ENCODE data around the gene OBSCN.

Gene OBSCN

GRCh38 chr1:228276901-228277490 lies 69.2 kb downstream of the OBSCN start:
- no peak overlapping the region for H3K9ac ChIP-seq (ENCODE audit: low read depth, low read length)
- H3K36me3 ChIP-seq (ENCODE audit: control insufficient read depth, insufficient read depth, low read length) = peaks cover 28% of the 10 kb centered on the region
- peaks cover 10% of the 10 kb centered on the region for H3K27me3 ChIP-seq (ENCODE audit: control insufficient read depth, insufficient read depth, low read length)
- peak overlapping the region; percentile 59; the same call in 1 of the 2 replicates for H3K4me3 ChIP-seq (ENCODE audit: low read depth, low read length)
- no peak overlapping the region for H3K27ac ChIP-seq (ENCODE audit: low read depth, low read length)
- no peaks in the 10 kb centered on the region for H3K9me3 ChIP-seq (ENCODE audit: control insufficient read depth, insufficient read depth, low read length)
- H3K4me1 ChIP-seq (ENCODE audit: control insufficient read depth, insufficient read depth, low read length) = 0 out of 2 replicates have a peak, but pooled peaks cover 6% of the 10 kb centered on the region

- Histone ChIP-seq H3K4me1 (ENCODE audit: control insufficient read depth, insufficient read depth, low read length) (0 out of 2 replicates have a peak, but pooled peaks cover 6% of the 10 kb centered on the region), H3K36me3 (ENCODE audit: control insufficient read depth, insufficient read depth, low read length) (peaks cover 32% of the 10 kb centered on the region), H3K9me3 (ENCODE audit: control insufficient read depth, insufficient read depth, low read length) (no peaks in the 10 kb centered on the region), H3K9ac (ENCODE audit: low read depth, low read length) (no peak overlapping the region), H3K4me3 (ENCODE audit: low read depth, low read length) (no peak overlapping the region), H3K27ac (ENCODE audit: low read depth, low read length) (no peak overlapping the region), H3K27me3 (ENCODE audit: control insufficient read depth, insufficient read depth, low read length) (peaks cover 10% of the 10 kb centered on the region)
These were observed 69.9 kb downstream of the OBSCN start for GRCh38 chr1:228277491-228278431.

DNA sequence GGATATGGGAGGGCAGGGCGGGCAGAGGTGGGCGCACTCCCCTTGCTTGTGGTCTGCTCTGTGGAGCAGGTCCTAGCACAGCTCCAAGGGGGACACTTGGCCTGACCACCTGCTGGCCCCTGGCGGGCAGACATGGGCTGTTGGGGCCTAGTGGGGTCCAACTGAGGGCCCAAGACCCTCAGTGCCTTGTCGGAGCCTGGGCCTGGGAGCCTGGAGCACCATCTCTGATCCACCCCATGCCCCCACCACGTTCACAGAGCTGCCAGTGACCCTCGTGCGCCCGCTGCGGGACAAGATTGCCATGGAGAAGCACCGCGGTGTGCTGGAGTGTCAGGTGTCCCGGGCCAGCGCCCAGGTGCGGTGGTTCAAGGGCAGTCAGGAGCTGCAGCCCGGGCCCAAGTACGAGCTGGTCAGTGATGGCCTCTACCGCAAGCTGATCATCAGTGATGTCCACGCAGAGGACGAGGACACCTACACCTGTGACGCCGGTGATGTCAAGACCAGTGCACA lies 70.6 kb downstream of the OBSCN start:
- H3K27ac ChIP-seq (ENCODE audit: low read depth, low read length) = no peak overlapping the region
- 0 out of 2 replicates have a peak, but pooled peaks cover 6% of the 10 kb centered on the region for H3K4me1 ChIP-seq (ENCODE audit: control insufficient read depth, insufficient read depth, low read length)
- no peak overlapping the region for H3K9ac ChIP-seq (ENCODE audit: low read depth, low read length)
- no peaks in the 10 kb centered on the region for H3K9me3 ChIP-seq (ENCODE audit: control insufficient read depth, insufficient read depth, low read length)
- peaks cover 39% of the 10 kb centered on the region for H3K36me3 ChIP-seq (ENCODE audit: control insufficient read depth, insufficient read depth, low read length)
- H3K4me3 ChIP-seq (ENCODE audit: low read depth, low read length) = no peak overlapping the region
- H3K27me3 ChIP-seq (ENCODE audit: control insufficient read depth, insufficient read depth, low read length) = peaks cover 10% of the 10 kb centered on the region

GRCh38 chr1:228279011-228279721 lies 71.3 kb downstream of the OBSCN start:
- no peak overlapping the region for H3K9ac ChIP-seq (ENCODE audit: low read depth, low read length)
- H3K4me1 ChIP-seq (ENCODE audit: control insufficient read depth, insufficient read depth, low read length) = 0 out of 2 replicates have a peak, but pooled peaks cover 6% of the 10 kb centered on the region
- peaks cover 10% of the 10 kb centered on the region for H3K27me3 ChIP-seq (ENCODE audit: control insufficient read depth, insufficient read depth, low read length)
- no peaks in the 10 kb centered on the region for H3K9me3 ChIP-seq (ENCODE audit: control insufficient read depth, insufficient read depth, low read length)
- no peak overlapping the region for H3K27ac ChIP-seq (ENCODE audit: low read depth, low read length)
- peaks cover 44% of the 10 kb centered on the region for H3K36me3 ChIP-seq (ENCODE audit: control insufficient read depth, insufficient read depth, low read length)
- H3K4me3 ChIP-seq (ENCODE audit: low read depth, low read length) = no peak overlapping the region

DNA sequence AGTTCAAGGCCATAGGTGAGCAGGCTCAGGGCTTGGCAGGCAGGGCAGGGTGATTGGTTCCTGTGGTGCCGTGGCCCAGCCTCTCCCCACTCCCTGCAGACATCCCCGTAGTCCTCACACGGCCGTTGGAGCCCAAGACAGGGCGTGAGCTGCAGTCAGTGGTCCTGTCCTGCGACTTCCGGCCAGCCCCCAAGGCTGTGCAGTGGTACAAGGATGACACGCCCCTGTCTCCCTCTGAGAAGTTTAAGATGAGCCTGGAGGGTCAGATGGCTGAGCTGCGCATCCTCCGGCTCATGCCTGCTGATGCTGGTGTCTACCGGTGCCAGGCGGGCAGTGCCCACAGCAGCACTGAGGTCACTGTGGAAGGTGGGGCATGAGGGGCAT lies 71.9 kb downstream of the OBSCN start:
- Histone ChIP-seq H3K9ac (ENCODE audit: low read depth, low read length) (no peak overlapping the region), H3K36me3 (ENCODE audit: control insufficient read depth, insufficient read depth, low read length) (peaks cover 48% of the 10 kb centered on the region), H3K4me1 (ENCODE audit: control insufficient read depth, insufficient read depth, low read length) (0 out of 2 replicates have a peak, but pooled peaks cover 6% of the 10 kb centered on the region), H3K27ac (ENCODE audit: low read depth, low read length) (no peak overlapping the region), H3K9me3 (ENCODE audit: control insufficient read depth, insufficient read depth, low read length) (no peaks in the 10 kb centered on the region), H3K27me3 (ENCODE audit: control insufficient read depth, insufficient read depth, low read length) (peaks cover 9% of the 10 kb centered on the region), H3K4me3 (ENCODE audit: low read depth, low read length) (no peak overlapping the region)

GRCh38 chr1:228280106-228280901 lies 72.5 kb downstream of the OBSCN start:
- 0 out of 2 replicates have a peak, but pooled peaks cover 6% of the 10 kb centered on the region for H3K4me1 ChIP-seq (ENCODE audit: control insufficient read depth, insufficient read depth, low read length)
- no peaks in the 10 kb centered on the region for H3K9me3 ChIP-seq (ENCODE audit: control insufficient read depth, insufficient read depth, low read length)
- no peak overlapping the region for H3K4me3 ChIP-seq (ENCODE audit: low read depth, low read length)
- no peak overlapping the region for H3K9ac ChIP-seq (ENCODE audit: low read depth, low read length)
- H3K27ac ChIP-seq (ENCODE audit: low read depth, low read length) = no peak overlapping the region
- peaks cover 3% of the 10 kb centered on the region; the same call in 1 of the 2 replicates for H3K27me3 ChIP-seq (ENCODE audit: control insufficient read depth, insufficient read depth, low read length)
- peaks cover 48% of the 10 kb centered on the region for H3K36me3 ChIP-seq (ENCODE audit: control insufficient read depth, insufficient read depth, low read length)

- Histone ChIP-seq H3K36me3 (ENCODE audit: control insufficient read depth, insufficient read depth, low read length) (peaks cover 53% of the 10 kb centered on the region), H3K9ac (ENCODE audit: low read depth, low read length) (no peak overlapping the region), H3K27me3 (ENCODE audit: control insufficient read depth, insufficient read depth, low read length) (no peaks in the 10 kb centered on the region), H3K4me3 (ENCODE audit: low read depth, low read length) (no peak overlapping the region), H3K27ac (ENCODE audit: low read depth, low read length) (no peak overlapping the region), H3K9me3 (ENCODE audit: control insufficient read depth, insufficient read depth, low read length) (no peaks in the 10 kb centered on the region), H3K4me1 (ENCODE audit: control insufficient read depth, insufficient read depth, low read length) (0 out of 2 replicates have a peak, but pooled peaks cover 6% of the 10 kb centered on the region)
These were observed 73.2 kb downstream of the OBSCN start for GRCh38 chr1:228280961-228281591.

DNA sequence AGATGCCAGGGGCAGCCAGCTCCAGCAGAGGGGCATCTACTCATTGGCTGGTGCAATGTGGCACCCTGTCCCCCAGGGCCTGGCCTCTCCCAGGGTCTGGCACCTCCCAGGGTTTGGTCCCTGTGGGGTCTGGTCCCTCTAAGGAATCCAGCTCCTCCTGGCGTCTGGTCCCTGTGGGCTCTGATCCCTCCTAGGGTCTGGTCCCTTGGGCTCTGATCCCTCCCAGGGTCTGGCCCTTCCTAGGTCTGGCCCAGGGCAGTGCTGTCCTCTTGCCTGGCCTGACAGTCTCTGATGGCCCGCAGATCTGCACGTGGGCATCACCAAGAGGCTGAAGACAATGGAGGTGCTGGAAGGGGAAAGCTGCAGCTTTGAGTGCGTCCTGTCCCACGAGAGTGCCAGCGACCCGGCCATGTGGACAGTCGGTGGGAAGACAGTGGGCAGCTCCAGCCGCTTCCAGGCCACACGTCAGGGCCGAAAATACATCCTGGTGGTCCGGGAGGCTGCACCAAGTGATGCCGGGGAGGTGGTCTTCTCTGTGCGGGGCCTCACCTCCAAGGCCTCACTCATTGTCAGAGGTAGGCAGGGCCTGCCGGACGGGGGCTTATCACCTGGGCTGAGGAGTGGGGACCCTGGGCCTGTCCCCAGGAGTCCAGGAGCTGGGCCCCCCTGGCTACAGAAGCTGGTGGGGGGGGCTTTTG lies 73.9 kb downstream of the OBSCN start:
- no peak overlapping the region for H3K9ac ChIP-seq (ENCODE audit: low read depth, low read length)
- no peaks in the 10 kb centered on the region for H3K27me3 ChIP-seq (ENCODE audit: control insufficient read depth, insufficient read depth, low read length)
- H3K9me3 ChIP-seq (ENCODE audit: control insufficient read depth, insufficient read depth, low read length) = no peaks in the 10 kb centered on the region
- H3K4me3 ChIP-seq (ENCODE audit: low read depth, low read length) = no peak overlapping the region
- peaks cover 53% of the 10 kb centered on the region for H3K36me3 ChIP-seq (ENCODE audit: control insufficient read depth, insufficient read depth, low read length)
- 0 out of 2 replicates have a peak, but pooled peaks cover 2% of the 10 kb centered on the region for H3K4me1 ChIP-seq (ENCODE audit: control insufficient read depth, insufficient read depth, low read length)
- no peak overlapping the region for H3K27ac ChIP-seq (ENCODE audit: low read depth, low read length)

DNA sequence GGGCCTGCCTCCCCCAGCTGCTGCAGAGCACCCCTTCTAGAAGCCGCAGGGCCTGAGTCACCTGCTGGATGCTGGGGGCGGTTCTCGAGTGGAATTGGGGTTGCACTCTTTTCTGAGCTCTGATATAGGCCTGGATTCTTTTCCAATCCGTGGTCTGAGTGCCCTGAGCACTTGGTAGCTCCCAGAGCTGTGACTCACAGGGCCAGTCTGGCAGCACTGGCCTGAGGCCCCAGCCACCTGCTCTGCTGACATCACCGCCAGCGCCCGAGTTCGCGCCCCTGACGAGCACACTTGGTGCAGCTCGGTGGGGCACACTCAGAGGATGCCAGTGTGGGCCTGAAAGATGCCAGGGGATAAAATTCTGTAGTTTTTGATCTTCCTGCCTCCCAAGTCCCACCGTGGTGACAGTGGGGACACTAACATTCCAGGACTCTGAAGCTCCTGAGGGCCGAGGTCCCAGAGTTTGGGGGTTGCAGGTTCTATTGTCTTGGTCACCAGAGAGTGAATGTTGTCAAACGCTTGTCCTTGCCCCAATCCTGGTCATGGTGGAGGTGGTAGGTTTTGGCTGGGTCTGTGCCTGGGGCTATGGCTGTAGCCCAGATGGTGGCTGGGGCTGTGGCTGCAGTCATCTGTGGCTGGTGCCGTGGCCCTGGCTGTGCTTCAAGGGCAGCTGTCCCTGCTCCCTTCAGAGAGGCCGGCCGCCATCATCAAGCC lies 74.6 kb downstream of the OBSCN start:
- Histone ChIP-seq H3K4me3 (ENCODE audit: low read depth, low read length) (no peak overlapping the region), H3K4me1 (ENCODE audit: control insufficient read depth, insufficient read depth, low read length) (no peaks in the 10 kb centered on the region), H3K27ac (ENCODE audit: low read depth, low read length) (no peak overlapping the region), H3K9ac (ENCODE audit: low read depth, low read length) (no peak overlapping the region), H3K36me3 (ENCODE audit: control insufficient read depth, insufficient read depth, low read length) (peaks cover 48% of the 10 kb centered on the region), H3K27me3 (ENCODE audit: control insufficient read depth, insufficient read depth, low read length) (no peaks in the 10 kb centered on the region), H3K9me3 (ENCODE audit: control insufficient read depth, insufficient read depth, low read length) (no peaks in the 10 kb centered on the region)

Measured in HUES48 (cell line).